ENCODE data around the gene CDYL2.

- no peak for TF ChIP-seq CTCF (IDR thresholded peaks at IDR 0.05)
- no peak for TF ChIP-seq POLR2AphosphoS5 (IDR thresholded peaks at IDR 0.05)
Observed at GRCh38 chr16:80599466-80599865, 204.9 kb downstream of the CDYL2 start.
